T47D (cell line): ENCODE results near the gene DOCK7.

ENCODE experiments used
- DNase-seq, 2 experiments: peaks; one replicate each; pipeline versions ENCODE4 v3.0.0 to v3.0.0-alpha.2; 2011 to 2012; ENCODE audit warnings: low read depth in 1 of 2, low spot score in 1 of 2
- JUND ChIP-seq: IDR thresholded peaks from 2 replicates; pipeline ENCODE4 v1.6.1; 2012; ENCODE audit warnings: low read depth
- in situ Hi-C: cut with HindIII; loops from 2 replicates; pipeline ENCODE4 v1.10.0; 2016; ENCODE audit warnings: low sequenced_read_pairs, low pct_unique_long_range_greater_than_20kb

Gene DOCK7

DNA sequence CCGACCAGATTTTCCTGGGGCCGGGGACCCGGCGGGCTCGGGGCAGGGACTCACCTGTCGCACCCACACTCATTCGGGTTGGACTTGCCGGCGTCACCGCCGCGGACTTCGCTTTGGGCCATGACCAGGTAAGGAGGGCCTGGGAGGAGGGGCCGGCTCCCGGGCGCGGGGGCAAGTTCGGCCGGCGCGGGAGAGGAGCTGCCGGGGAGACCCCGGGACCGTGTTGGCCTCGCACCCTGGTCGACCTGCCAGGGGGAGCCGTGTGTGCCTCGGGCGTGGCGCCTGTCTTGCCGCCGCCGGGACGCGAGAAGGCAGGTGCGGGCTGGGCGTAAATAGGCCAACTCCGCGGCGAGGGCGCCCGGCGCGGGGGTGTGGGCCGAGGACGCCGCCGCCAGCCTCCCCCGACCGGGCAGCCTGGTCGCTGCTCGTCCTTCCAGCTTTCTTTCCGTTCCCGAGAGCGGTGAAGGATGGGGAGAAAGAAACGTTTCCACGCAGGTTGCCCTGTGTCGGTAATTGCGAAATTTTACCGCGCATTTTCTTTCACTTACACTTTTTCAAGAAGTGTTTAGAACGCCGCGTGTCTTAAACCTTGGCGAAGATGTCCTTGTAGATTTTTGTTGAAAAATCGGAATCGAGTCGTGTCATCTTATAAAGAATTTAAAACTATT lies 250.8 kb downstream of the DOCK7 start:
- no peak for TF ChIP-seq JUND
- in situ Hi-C loops = no loop called here
- no peak for DNase-seq

DNA sequence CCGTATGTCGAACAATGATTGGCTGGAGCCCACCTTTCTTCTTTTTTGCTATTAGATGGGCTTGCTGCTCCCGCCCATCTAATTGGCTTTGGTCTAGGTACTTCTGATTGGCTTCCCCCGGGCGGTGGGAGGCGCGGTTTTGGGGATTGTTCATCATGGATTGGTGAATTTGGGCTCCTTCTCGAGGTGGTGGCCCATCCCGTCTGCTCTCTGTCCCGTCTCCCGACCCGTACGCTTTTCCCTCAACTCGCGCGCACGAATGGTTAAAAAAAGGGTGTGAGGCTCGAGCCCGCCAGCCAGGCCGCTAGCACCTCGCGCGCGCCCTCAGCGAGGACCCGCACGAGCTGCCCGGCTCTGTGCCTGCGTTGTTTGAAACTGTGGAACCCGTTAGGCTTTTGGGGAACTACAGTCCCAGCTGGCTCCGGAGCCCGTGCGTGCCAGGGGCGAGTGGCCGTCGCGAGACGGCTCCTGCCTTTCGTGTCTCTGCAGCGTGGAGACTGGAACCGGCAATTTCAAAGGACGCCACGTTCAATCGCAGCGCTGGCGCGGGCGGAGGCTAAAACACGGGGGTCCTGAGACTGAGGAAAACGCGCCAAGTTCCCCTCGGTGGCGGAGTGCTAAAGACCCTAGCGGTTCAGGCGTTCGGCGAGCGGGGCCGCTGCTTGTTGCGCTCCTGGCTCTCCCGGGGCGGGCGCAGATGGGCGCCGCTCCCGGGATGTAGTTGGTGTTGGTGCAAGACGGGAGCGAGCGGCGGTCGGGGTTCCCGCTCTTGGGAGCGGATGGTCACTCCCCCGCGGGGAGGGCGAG lies 251.5 kb downstream of the DOCK7 start, which contains the start of gene USP1:
Gene USP1 (plus strand): TSS at position 584 of the 807 bp plus-strand sequence. CDS start 2,819 bp downstream, outside the sequence.
- DNase-seq = peak; percentile 84 to 99
- no peak for TF ChIP-seq JUND
- in situ Hi-C loops = no loop called here

DNA sequence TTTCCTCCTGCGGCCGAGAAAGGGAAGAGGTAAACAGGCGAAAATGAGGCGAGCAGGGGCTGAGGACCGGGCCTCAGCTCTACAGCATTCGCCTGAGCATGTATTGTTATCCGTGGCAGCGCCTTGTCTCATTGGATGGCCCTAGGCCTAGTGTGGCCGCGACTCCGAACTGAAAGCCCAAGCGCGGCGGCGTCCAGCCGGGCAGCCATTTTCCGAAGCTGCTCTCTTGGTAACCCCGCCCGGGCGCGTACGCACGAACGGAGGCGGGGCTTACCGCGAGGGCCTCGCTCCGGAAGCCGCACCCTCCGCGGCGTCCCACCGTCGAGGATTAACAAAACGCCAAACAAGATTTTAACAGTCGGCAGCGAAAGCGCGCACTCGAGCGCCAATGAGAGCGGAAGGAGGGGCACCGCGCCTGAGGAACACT lies 252.1 kb downstream of the DOCK7 start:
- no peak for DNase-seq
- TF ChIP-seq JUND = no peak

DNA sequence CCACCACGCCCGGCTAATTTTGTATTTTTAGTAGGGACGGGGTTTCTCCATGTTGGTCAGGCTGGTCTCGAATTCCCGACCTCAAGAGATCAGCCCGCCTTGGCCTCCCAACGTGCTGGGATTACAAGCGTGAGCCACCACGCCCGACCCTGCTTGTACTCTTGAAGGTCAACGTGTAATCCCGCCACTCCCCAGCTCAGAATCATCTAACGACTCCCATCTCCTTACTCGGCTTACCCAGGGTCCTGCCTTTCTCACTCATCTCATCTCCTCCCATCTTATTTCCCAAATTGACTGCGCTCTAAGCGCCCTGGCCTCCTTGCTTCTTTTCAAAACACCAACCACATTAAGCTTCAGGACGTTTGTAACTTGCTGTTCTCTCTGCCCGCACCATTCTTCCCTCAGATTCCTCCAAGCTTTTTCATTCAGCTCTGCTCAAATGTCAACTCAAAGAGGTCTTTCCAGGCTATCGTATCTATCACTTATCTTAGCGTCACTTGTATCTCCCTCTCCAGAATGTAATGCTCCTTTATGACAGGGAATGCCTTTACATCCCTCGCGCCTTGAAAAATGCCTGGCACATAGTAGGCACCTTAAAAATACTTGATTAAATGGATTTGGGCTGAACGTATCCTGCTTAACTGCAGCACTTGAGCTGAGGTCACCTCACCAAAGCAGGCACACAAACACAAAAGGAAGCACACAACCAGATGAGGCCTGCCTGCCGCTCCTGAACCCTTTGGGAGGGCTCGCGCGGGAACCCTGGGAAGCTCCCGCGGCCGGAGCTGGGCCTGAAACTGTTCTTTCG lies 252.8 kb downstream of the DOCK7 start:
- no peak for TF ChIP-seq JUND
- DNase-seq = no peak
- in situ Hi-C loops = no loop called here

More for the DNA sequence above, 252.1 kb downstream of the DOCK7 start:
- in situ Hi-C loops = no loop called here

DNA sequence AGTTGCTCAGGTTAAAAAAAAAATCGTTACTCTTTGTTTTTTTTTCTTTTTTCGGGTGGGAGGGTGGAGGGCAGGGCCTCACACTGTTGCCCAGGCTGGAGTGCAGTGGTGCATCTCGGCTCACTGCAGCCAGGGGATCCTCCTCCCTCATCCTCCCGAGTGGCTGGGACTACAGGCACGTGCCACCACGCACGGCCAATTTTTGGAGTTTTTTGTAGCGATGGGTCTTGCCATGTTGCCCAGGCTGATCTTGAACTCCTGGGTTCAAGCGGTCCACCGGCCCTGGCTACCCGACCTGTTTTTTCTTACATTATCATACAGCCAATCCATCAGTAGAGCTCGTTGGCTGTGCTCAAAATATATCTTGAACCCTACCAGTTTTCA lies 253.6 kb downstream of the DOCK7 start:
- no peak for TF ChIP-seq JUND
- no peak for DNase-seq
- in situ Hi-C loops = no loop called here

DNA sequence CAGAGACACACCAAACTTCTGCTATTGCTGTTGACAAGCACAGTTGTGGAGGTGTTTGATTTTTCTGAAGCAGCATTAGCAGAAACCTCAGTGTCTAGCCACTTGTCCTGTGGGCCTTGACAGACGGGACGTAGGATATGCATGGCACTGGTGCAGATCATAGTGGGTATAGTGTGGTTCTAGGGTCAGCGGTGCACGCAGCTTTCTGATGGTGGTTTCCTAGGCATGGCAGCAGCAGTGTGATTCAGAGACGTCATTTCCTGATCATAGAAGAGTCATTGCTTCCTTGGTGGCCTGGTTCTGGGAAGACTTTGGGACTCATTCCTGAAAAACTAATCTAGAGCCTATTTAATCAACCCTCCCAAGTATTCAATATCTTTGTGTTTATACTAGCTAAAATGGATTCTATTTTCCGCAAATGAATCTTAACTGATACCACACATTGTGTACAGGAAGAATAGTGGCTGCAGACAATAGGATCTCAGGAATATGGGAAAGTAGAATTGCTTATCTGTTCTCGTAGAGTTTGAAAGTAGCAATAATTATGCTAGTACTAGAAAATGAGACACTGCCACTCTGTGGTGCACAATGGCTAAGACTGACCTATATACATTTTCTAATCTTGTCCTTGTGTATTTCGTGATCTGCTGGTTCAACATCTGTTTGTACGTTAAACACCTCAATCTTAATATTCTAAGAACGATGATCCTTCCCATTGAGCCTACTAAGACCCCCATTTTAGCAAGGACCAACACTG lies 254.1 kb downstream of the DOCK7 start:
- no peak for TF ChIP-seq JUND
- in situ Hi-C loops = no loop called here
- no peak for DNase-seq

DNA sequence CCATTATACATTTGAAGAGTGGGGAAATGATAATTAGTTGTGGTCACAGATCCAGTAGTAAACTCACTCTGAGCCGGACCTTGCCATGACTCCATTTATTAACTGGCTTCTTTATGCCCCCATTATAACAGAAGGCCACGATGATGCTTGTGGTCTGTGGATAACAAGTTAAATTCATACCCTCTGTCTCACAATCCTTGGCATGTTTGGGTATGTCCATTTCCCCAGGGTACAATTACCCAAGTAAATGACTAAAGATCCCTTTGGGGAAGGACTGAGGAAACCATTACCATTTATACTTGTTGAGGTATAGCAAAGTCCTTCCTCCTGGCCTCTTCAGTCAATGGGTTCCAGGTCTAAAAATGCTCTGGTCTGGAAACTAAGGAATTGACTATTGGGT lies 258.6 kb downstream of the DOCK7 start:
- no peak for TF ChIP-seq JUND
- DNase-seq = no peak
- in situ Hi-C loops = no loop called here

DNA sequence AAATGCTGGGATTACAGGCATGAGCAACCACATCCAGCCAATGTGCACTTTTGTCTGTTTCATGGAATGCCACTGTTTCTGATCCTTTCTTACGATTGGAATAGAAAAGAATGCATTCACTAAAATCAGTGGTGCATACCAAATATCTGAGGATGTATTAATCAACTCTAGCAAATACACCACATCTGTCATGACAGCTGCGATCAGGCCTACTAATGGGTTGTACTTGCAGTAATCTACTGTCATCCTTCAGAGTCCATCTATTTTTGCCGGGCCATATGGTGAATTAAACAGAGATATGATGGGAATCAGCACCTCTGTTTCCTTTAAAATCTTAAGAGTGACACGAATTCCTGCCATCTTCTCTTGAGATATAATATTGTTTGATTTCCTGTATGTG lies 259.8 kb downstream of the DOCK7 start:
- DNase-seq = no peak
- in situ Hi-C loops = no loop called here
- no peak for TF ChIP-seq JUND

DNA sequence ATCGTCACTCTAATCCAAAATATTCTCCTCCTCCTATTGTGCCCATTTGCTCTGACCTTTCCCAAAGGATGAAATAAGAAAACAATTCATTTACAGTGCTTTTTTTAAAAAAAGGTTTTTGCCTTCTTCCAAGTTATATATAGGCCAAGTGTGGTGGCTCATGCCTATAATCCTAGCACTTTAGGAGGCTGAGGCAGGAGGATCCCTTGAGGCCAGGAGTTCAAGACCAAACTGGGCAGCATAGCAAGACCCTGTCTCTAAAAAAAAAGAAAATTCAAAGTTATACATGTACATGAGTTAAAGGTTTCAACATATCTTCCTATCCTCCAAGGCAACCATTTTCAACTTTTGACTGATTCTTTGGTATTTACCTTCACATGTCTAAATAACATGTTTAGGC lies 261.4 kb downstream of the DOCK7 start:
- in situ Hi-C loops = no loop called here
- no peak for TF ChIP-seq JUND
- DNase-seq = no peak

DNA sequence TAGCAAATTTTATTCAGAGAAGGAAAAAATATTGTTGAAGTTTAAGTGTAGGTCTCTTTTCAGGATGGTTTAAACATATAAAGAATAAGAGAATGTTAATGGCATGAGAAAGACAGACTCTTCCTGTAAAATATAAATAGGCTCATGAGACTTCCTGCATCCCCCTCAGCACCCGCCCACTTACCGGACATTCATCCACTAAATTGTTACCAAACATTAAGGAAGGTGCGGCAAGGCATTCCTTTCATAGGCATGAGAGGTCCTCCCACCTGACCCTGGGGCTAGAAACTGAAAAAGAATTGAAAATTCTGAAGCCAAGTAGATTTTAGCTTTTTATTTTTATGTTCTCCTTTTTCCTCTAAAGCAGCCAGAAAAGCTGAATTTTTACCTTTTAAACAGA lies 261.9 kb downstream of the DOCK7 start:
- DNase-seq = no peak
- TF ChIP-seq JUND = no peak
- in situ Hi-C loops = no loop called here

DNA sequence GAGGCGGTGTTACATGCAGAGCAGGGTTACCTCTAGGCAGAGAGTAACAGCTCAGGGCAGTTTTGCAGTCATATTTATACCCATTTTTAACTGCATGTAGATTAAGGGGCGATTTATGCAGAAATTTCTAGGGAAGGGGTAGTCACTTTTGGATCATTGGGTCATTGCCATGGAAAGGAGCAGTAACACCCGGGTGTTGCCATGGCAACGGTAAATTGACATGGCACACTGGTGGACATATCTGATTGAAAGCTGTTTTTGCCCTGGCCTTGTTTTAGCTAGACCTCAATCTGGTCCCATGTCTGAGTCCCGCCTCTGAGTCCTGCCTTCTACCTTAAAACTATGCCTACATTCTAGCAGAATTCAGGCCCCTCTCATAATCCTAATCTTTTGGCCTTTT lies 263.1 kb downstream of the DOCK7 start:
- TF ChIP-seq JUND = no peak
- in situ Hi-C loops = no loop called here
- no peak for DNase-seq

DNA sequence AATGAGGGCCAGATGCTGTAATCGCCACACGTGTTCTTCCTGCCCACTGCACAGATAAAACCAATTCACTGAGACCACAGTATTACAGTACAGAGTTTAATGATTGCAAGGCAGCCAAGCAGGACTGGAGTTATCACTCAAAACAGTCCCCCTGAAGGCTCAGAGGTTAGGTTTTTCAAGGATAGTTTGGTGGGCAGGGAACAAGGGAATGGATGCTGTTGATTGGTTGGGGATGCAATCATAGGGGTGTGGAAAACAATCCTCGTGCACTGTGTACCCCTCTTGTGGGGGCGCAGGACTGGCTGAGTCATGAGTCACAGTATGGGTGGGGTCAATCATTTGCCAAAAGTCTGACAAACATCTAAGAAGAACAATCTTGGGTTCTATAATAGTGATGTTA lies 263.8 kb downstream of the DOCK7 start:
- in situ Hi-C loops = no loop called here
- no peak for DNase-seq
- TF ChIP-seq JUND = no peak
